Measurements from ENCODE around the gene MME. TPM values are rescaled to one million over a fixed set of nuclear protein-coding genes. Genes with fewer than 3 reads are reported as not detected.

MME gene
- total and polyA plus RNA-seq, 2 of the 4 experiments (the other 2 are of a cell fraction): 11.7 to 22.8 TPM

DNA sequence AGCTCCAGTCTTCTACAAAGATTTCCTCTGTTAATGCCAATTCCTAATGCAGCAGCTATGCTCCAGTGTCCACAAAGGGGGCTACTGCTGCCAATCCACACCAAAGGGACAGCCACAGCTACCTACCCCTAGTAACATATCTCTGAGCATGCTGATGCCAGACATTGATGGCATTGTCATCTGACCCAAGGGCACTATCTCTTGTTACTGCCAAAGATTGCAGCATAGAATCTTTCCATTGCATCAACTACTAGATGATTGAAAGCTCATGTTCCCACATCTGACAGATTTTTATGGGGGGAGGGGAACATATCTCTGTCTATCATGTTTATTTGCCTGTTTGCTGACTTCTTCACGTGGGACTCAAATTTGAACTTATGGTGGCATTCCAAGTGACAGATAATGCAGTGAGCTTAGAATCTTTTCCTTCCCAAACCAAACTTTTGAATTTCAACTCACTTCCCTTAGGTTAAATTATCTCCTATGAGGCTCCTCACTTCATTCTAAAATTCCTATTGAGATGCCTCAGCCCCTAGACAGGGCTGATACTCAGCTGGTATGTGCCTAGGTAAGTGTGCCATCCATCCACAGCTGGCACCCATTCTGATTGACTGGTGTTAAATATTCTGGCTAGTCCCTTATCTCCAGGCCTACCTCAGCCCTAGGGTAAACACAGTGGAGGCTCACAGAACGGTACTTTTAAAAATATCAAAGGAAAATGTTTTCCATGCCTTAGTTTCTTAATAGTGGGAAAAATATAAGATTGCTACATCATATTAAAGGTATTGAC is 113.0 kb downstream of the MME start:
- Histone ChIP-seq H4K8ac (ENCODE audit: low read depth in 2 of 2, low read length in 2 of 2) (no peak overlapping the region), H2BK5ac (ENCODE audit: low read depth, low read length, poor library complexity, severe bottlenecking) (no peak overlapping the region), H2AK5ac (ENCODE audit: low read depth, low read length) (no peak overlapping the region), H2BK15ac (ENCODE audit: low read depth, low read length) (no peak overlapping the region), H3K14ac (replicated peaks; ENCODE audit: low read depth, low read length) (no peak overlapping the region), H3K9me3 (ENCODE audit: control insufficient read depth, insufficient read depth, low read length) (0 out of 2 replicates have a peak, but pooled peaks cover 2% of the 10 kb centered on the region), H3K9ac (ENCODE audit: low read depth, low read length) (no peak overlapping the region), H3K56ac (ENCODE audit: extremely low read depth, insufficient read depth, low read length) (no peak overlapping the region), H3K18ac (ENCODE audit: low read depth, low read length) (no peak overlapping the region), H4K20me1 (ENCODE audit: insufficient read depth, low read length) (no peaks in the 10 kb centered on the region), H3K36me3 (ENCODE audit: control insufficient read depth, insufficient read depth, low read length) (no peaks in the 10 kb centered on the region), H4K91ac (ENCODE audit: insufficient read depth, low read depth, low read length) (no peak overlapping the region), H3K27ac (ENCODE audit: insufficient read depth, low read length) (no peak overlapping the region), H3K27me3 (ENCODE audit: control insufficient read depth, insufficient read depth, low read length) (no peaks in the 10 kb centered on the region), H3K9me1 (ENCODE audit: insufficient read depth, low read length) (no peaks in the 10 kb centered on the region), H2BK20ac (ENCODE audit: low read depth, low read length) (no peak overlapping the region), H3K23ac (ENCODE audit: low read depth, low read length) (no peak overlapping the region), H3K4me3 (ENCODE audit: insufficient read depth, low read depth, low read length) (no peak overlapping the region), H4K5ac (ENCODE audit: low read depth, low read length) (no peak overlapping the region), H2BK120ac (ENCODE audit: low read depth, low read length) (no peak overlapping the region), H3K4me1 (ENCODE audit: control insufficient read depth, insufficient read depth, low read length) (no peaks in the 10 kb centered on the region), H3K4ac (ENCODE audit: low read depth, low read length) (no peak overlapping the region), H3K79me1 (ENCODE audit: low read depth in 1 of 2, low read length in 2 of 2) (no peaks in the 10 kb centered on the region), H3K4me2 (ENCODE audit: low read depth, low read length) (no peak overlapping the region), H2AFZ (replicated peaks; ENCODE audit: low read length, poor library complexity) (no peak overlapping the region), H2AK9ac (replicated peaks; ENCODE audit: low read depth, low read length, poor library complexity) (no peak overlapping the region)
- no TSS peak for BruUV-seq (replicated peaks)
- CTCF ChIA-PET: interaction anchor here (1.2 kb wide), 1 partner anchor 8 kb away, joined by 3 read pairs; no protein-coding TSS in a partner anchor
- POLR2A ChIA-PET (ENCODE audit: unreplicated experiment): no interaction called here
- WGBS, 2 experiments (ENCODE audit: extremely low coverage in 2 of 2, insufficient read length in 1 of 2): no CpG with 5 or more reads among the region's 2 CpGs
- intact Hi-C loops (cut with micrococcal nuclease) (no loop called here), in situ Hi-C loops (cut with MboI; ENCODE audit: low sequenced_read_pairs) (no loop called here), dilution Hi-C loops (cut with HindIII; ENCODE audit: low sequenced_read_pairs, unreplicated experiment) (no loop called here)
- TF ChIP-seq CTCF (conservative IDR thresholded peaks at IDR 0.05; ENCODE audit: low read depth, low read length) (no peak), RAD21 (IDR thresholded peaks at IDR 0.05; ENCODE audit: low read length) (no peak)
- ATAC-seq (ENCODE audit: low read depth): no peak
- no peak for DNase-seq
